T-helper 1 cell treated with Interleukin-12 subunit alpha and Interleukin-12 subunit beta and Interleukin-4 antibody, amounts not matched to agents 30 μg/mL and 1 μg/mL, for 36 hours (primary cell): ENCODE results near the gene CFLAR.
"Not testable (repeated sequence)": the region's sequence is repeated elsewhere in the genome, so short reads cannot be mapped to it uniquely, and the experiment has no call there.

ENCODE experiments used
- H3K27ac Mint-ChIP-seq: one replicate; pipeline ENCODE4 v1.8.0; 2021; ENCODE audit warnings: mild to moderate bottlenecking, mixed read lengths
- H3K27me3 Mint-ChIP-seq: one replicate; pipeline ENCODE4 v1.8.0; 2021; ENCODE audit warnings: low read depth, mixed read lengths
- H3K36me3 Mint-ChIP-seq: one replicate; pipeline ENCODE4 v1.8.0; 2021; ENCODE audit warnings: low read depth, mixed read lengths
- H3K4me1 Mint-ChIP-seq: one replicate; pipeline ENCODE4 v1.8.0; 2021; ENCODE audit warnings: low read depth, mixed read lengths
- H3K4me3 Mint-ChIP-seq: one replicate; pipeline ENCODE4 v1.8.0; 2021; ENCODE audit warnings: mild to moderate bottlenecking, moderate library complexity, mixed read lengths
- H3K9me3 Mint-ChIP-seq: one replicate; pipeline ENCODE4 v1.8.0; 2021; ENCODE audit warnings: mixed read lengths

Gene CFLAR

DNA sequence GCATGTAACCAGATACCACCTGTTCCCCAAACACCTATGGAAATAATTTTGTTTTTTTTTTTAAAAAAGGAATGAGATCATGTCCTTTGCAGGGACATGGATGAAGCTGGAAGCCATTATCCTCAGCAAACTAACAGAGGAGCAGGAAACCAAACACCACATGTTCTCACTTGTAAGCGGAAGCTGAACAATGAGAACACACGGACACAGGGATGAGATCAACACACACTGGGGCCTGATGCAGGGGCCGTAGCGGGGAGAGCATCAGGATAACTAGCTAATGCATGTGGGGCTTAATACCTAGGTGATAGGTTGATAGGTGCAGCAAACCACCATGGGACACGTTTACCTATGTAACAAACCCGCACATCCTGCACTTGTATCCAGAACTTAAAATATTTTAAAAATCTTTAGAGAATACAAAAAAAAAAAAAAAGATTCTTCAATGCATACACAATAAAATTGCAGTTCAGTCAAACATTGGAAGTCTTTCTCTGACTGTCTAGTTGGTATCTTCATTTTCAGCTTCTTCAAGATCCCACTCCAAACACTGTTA, 55.4 kb downstream of the CFLAR start:
- Mint-ChIP-seq H3K4me1 (peaks cover 8% of the 10 kb centered on the region), H3K27ac (no peak overlapping the region), H3K36me3 (peaks cover 23% of the 10 kb centered on the region), H3K9me3 (peaks cover 8% of the 10 kb centered on the region), H3K4me3 (no peak overlapping the region), H3K27me3 (no peaks in the 10 kb centered on the region)

DNA sequence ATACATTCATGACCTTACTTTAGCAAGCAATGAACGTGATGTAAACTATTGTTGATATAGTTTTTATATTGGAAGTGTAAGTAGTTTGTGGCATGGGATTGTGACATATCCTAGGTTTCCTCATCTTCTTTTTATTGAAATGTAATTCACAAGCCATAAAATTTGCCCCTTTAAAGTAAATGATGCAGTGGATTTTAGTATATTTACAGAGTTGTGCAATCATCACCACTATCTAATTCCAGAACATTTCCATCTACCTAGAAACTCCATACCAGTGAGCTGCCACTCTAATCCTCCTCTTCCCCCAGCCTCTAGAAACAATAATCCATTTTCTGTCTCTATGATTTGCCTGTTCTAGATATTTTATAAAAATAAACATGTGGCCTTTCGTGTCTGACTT, 56.3 kb downstream of the CFLAR start:
- Mint-ChIP-seq H3K9me3 (peaks cover 8% of the 10 kb centered on the region), H3K4me3 (no peak overlapping the region), H3K4me1 (peaks cover 10% of the 10 kb centered on the region), H3K27me3 (no peaks in the 10 kb centered on the region), H3K27ac (no peak overlapping the region), H3K36me3 (peaks cover 15% of the 10 kb centered on the region)

DNA sequence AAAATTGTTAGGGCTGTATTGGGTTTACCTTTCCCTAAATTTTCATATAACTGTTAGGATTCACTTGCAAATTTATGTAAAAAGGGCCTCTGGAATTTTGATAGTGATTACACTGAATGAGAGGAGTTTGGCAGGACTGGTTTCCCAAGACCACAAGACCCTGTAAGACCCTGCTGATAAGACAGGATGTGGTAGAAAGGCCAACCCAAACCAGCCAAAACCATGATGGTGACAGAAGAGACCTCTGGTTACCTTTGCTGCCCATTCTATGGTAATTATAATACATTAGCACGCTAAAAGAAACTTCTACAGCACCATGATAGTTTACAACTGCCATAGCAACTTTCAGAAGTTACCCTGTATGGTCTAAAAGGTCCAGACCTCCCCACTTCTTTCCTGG, 58.7 kb downstream of the CFLAR start:
- Mint-ChIP-seq H3K9me3 (no peaks in the 10 kb centered on the region), H3K4me3 (no peak overlapping the region), H3K4me1 (peaks cover 13% of the 10 kb centered on the region), H3K27me3 (no peaks in the 10 kb centered on the region), H3K27ac (peak overlapping the region; percentile 8), H3K36me3 (no peaks in the 10 kb centered on the region)

DNA sequence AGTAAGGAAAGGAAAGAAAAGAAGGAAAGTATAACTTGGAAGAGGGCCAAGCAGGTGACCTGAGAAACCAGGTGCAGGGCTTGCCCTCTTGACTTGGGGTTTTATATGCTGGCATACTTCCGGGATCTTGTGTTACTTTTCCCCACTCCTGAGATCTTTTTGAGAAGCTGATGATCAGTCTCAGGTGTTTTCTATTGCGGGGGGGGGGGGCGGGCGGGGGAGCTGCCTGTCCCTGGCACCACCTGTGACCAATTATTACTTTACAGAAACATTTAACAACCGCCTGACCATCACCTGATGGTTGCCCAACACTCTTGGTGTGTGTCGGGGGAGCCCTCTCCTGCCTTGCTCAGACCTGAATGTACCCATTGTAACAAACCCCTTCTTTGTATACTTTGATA, 60.1 kb downstream of the CFLAR start:
- H3K4me1 Mint-ChIP-seq, result peaks cover 18% of the 10 kb centered on the region
- H3K27me3 Mint-ChIP-seq, result no peaks in the 10 kb centered on the region
- H3K36me3 Mint-ChIP-seq, result no peaks in the 10 kb centered on the region
- H3K27ac Mint-ChIP-seq, result no peak overlapping the region
- peaks cover 3% of the 10 kb centered on the region for H3K9me3 Mint-ChIP-seq
- no peak overlapping the region for H3K4me3 Mint-ChIP-seq

DNA sequence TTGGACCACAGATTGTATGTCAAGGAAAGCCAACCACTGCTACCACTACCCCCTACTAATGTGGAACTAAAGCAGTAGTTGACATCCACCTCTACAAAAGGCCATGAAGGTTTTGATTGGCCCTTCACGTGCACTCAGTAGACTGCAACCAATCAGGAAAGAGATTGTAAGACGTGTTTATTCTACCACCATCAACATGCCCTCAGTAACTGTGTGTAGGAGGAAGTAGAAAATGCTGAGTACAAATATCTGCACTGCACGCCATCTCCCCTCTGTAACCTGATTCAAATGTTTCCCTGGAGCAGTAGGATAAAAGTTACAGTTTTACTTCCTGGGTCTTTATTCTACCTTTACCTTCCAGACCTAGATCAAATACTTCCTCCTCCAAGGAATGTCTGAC, 64.0 kb downstream of the CFLAR start:
- Mint-ChIP-seq H3K27ac (no peak overlapping the region), H3K36me3 (peaks cover 6% of the 10 kb centered on the region), H3K4me1 (peaks cover 39% of the 10 kb centered on the region), H3K27me3 (no peaks in the 10 kb centered on the region), H3K9me3 (peaks cover 3% of the 10 kb centered on the region), H3K4me3 (no peak overlapping the region)

DNA sequence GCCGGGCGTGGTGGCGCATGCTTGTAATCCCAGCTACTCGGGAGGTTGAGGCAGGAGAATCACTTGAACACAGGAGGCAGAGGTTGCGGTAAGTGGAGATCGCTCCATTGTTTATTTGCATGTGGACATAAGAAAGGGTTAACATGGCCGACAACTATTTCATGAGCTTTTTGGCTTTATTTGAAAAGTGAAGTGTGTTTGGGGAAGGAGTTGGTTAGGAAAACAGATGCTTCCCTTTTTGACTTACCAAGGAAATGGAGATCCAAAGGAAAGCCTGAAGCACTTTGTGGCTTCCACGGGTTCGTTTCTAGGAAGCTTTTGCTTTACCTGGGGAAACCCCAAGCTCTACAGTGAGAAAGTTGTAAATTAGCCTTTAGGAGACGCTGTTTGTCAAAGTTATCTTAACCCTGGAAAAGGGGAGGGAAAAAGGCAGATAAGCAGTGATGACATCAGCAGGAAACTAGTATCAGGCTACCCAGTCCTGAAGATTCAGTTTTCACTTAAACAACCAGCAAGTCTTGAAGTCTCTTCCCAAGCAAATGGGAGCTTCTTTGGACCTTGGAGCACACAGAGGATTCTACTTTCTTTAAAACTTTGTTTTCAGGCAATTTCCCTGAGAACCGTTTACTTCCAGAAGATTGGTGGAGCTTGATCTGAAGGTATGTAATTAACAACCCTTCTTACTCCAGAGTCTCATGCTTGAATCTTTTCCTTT, 66.8 kb downstream of the CFLAR start, which contains the start of gene CASP10:
Gene CASP10 (plus strand): TSS at position 492 of the 715 bp plus-strand sequence. CDS start 2,637 bp downstream, outside the sequence.
- Mint-ChIP-seq H3K36me3 (peaks cover 25% of the 10 kb centered on the region), H3K4me3 (peak within 1 kb of the TSS; percentile 98), H3K4me1 (peaks cover 53% of the 10 kb centered on the region), H3K9me3 (peaks cover 3% of the 10 kb centered on the region), H3K27ac (peak within 1 kb of the TSS; percentile 98), H3K27me3 (no peaks in the 10 kb centered on the region)

DNA sequence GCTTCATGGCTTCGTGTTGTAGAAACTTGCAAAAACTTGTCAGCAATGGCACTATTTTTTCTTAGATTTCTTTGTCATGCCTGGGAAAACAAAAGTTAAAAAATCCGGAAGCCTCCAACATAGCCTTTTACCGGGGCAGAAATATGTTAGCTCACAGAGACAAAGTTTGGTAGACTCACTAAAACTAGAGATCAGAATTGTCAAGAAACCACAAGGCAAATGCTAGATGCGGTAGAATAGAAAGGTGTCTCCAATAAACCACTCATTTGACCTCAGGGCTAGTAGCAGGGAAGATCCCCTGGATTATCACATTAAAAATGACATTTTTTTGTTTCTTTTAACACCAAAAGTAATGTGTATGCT, 67.4 kb downstream of the CFLAR start:
- peaks cover 54% of the 10 kb centered on the region for H3K4me1 Mint-ChIP-seq
- H3K4me3 Mint-ChIP-seq, result peak overlapping the region; percentile 98
- peak overlapping the region; percentile 98 for H3K27ac Mint-ChIP-seq
- peaks cover 31% of the 10 kb centered on the region for H3K36me3 Mint-ChIP-seq
- H3K9me3 Mint-ChIP-seq, result peaks cover 5% of the 10 kb centered on the region
- no peaks in the 10 kb centered on the region for H3K27me3 Mint-ChIP-seq

DNA sequence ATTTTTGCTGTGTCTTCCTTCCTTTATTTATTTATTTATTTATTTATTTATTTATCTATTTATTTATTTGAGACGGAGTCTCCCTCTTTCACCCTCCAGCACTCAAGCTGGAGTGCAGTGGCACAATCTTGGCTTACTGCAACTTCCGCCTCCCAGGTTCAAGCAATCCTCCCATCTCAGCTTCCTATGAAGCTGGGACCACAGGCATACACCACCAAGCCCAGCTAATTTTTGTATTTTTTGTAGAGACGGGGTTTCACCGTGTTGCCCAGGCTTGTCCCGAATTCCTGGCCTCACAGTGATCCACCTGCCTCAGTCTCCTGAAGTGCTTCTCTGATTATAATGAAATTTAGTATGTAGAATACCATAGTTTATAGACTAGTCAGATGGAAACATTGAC, 67.9 kb downstream of the CFLAR start:
- not testable (repeated sequence) for H3K27me3 Mint-ChIP-seq, H3K9me3 Mint-ChIP-seq
- Mint-ChIP-seq H3K4me1 (peaks cover 57% of the 10 kb centered on the region), H3K4me3 (peak overlapping the region; percentile 98), H3K36me3 (peaks cover 34% of the 10 kb centered on the region), H3K27ac (peak overlapping the region; percentile 91)

DNA sequence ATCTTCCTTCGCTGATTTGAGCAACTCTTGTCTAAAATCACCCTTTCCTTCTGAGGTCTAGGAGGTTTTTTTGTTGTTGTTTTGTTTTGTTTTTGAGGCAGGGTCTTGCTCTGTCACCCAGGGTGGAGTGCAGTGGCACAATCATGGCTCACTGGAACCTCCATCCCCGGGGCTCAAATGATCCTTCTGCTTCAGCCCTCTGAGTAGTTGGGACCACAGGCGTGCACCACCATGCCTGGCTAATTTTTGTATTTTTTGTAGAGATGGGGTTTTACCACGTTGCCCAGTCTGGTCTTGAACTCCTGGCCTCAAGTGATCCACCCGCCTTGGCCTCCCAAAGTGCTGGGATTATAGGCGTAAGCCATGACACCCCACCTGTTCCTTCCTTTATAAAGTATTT, 68.3 kb downstream of the CFLAR start:
- H3K9me3 Mint-ChIP-seq, H3K27me3 Mint-ChIP-seq: not testable (repeated sequence)
- H3K4me1 Mint-ChIP-seq, result peaks cover 57% of the 10 kb centered on the region
- H3K36me3 Mint-ChIP-seq, result peaks cover 34% of the 10 kb centered on the region
- H3K27ac Mint-ChIP-seq, result peak overlapping the region; percentile 91
- H3K4me3 Mint-ChIP-seq, result peak overlapping the region; percentile 98

DNA sequence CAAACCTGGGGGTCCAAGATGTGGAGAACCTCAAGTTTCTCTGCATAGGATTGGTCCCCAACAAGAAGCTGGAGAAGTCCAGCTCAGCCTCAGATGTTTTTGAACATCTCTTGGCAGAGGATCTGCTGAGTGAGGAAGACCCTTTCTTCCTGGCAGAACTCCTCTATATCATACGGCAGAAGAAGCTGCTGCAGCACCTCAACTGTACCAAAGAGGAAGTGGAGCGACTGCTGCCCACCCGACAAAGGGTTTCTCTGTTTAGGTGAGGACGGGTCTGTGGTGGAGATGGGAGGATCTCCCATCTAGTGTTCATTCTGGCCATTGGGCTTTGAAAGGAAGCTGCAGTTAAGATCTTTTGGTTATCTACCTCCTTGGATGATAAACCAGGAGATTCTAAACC, 69.9 kb downstream of the CFLAR start:
- Mint-ChIP-seq H3K36me3 (peaks cover 40% of the 10 kb centered on the region), H3K27ac (peak overlapping the region; percentile 36)

DNA sequence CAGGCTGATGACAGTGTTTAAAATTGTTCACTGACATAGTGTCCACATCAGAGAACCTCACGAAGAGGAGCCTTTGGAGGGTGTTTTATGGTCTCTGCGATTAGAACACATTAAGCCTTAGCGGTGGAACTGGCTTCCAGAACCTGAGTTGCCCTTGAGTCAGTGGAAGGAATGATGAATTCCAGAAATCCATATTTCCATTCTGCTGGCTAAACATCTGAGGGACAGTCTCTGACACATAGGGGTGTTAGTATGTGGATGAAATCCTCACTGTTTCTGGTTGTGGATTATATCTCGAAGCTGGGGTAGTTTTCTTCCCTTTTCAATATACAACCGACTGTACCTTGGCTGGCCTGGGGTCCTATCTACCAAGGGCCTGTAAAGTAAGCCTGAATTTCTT, 71.0 kb downstream of the CFLAR start:
- H3K27ac Mint-ChIP-seq, result no peak overlapping the region
- peaks cover 47% of the 10 kb centered on the region for H3K36me3 Mint-ChIP-seq
- H3K9me3 Mint-ChIP-seq, result peaks cover 4% of the 10 kb centered on the region
- no peaks in the 10 kb centered on the region for H3K27me3 Mint-ChIP-seq
- no peak overlapping the region for H3K4me3 Mint-ChIP-seq
- H3K4me1 Mint-ChIP-seq, result peaks cover 66% of the 10 kb centered on the region

More for the DNA sequence above, 69.9 kb downstream of the CFLAR start:
- peaks cover 4% of the 10 kb centered on the region for H3K9me3 Mint-ChIP-seq
- peak overlapping the region; percentile 98 for H3K4me3 Mint-ChIP-seq
- H3K27me3 Mint-ChIP-seq, result no peaks in the 10 kb centered on the region
- H3K4me1 Mint-ChIP-seq, result peaks cover 58% of the 10 kb centered on the region

DNA sequence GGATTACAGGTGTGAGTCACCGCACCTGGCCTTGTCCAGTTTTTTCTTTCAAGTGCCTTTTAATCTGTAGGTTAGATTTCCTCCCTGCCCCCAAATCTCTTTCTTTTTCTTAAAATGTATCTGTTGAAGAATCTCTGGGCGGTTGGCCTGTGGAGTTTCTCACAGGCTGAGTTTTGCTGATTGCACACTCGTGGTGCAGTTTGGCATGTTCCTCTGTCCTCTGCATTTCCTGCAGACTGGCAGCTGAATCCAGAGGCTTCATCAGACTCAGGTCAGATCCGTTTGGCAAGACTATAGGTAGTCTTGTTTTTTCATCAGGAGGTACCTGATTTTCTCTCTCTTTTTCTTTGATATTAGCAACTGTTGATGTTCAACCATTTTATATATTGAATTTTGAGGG, 72.5 kb downstream of the CFLAR start:
- Mint-ChIP-seq H3K9me3 (peaks cover 4% of the 10 kb centered on the region), H3K4me3 (no peak overlapping the region), H3K36me3 (peaks cover 48% of the 10 kb centered on the region), H3K4me1 (peaks cover 66% of the 10 kb centered on the region), H3K27ac (no peak overlapping the region), H3K27me3 (no peaks in the 10 kb centered on the region)

DNA sequence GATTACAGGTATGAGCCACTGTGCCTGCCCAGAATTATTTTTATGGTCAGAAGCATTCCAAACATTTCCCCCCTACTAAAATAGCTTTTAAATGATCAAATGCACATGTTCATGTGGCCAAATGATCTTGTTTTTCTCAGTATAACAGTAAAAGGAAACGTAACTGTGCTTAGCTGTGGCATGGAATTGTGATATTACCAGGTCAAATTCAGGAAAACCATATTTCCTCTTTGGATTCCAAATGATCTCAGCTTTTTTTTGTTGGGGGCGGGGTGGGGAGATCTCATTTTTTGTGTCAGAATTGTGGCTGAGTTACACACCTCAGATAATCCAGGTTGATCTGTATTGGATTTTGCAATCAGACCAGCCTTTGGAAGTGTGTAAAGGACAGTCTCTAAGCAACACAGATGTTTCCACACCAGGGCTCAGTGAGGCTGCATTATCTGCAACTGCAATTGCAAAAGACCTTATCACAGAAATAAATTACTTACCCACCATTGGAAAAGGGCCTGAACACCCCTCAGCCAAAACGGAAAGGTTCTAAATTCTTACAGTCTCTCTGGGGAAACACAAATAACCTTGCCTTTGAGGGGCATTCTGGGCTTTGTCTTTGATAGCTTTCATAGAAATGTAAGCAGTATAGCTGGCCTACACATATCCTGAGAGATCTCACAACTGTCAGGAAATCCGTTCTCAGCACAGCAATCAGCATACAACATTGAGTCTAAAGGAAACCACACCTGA, 75.3 kb downstream of the CFLAR start:
- Mint-ChIP-seq H3K27ac (peak overlapping the region; percentile 84), H3K4me3 (peak overlapping the region; percentile 55), H3K27me3 (no peaks in the 10 kb centered on the region), H3K36me3 (peaks cover 56% of the 10 kb centered on the region), H3K4me1 (peaks cover 56% of the 10 kb centered on the region), H3K9me3 (peaks cover 4% of the 10 kb centered on the region)

DNA sequence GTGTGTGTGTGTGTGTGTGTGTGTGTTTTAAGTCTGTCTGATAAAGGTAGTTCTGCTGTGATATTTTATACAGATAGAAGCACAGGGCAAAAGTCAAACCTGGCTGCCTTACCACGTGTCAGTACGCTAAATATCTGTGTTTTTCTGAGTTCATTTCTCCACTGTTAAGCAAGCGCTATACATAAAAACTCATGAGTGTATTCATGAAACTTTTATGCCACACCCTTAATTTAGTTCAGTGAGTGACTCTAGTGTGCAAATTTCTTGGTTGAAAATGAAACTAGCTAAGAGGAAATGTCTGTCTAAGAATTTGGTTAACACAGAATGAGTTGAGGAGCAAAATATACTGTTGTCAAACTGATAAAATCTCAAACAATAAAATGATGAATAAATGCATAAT, 78.1 kb downstream of the CFLAR start:
- Mint-ChIP-seq H3K9me3 (no peaks in the 10 kb centered on the region), H3K27ac (peak overlapping the region; percentile 62), H3K4me1 (peaks cover 47% of the 10 kb centered on the region), H3K27me3 (no peaks in the 10 kb centered on the region), H3K36me3 (peaks cover 55% of the 10 kb centered on the region), H3K4me3 (peak overlapping the region; percentile 43)

DNA sequence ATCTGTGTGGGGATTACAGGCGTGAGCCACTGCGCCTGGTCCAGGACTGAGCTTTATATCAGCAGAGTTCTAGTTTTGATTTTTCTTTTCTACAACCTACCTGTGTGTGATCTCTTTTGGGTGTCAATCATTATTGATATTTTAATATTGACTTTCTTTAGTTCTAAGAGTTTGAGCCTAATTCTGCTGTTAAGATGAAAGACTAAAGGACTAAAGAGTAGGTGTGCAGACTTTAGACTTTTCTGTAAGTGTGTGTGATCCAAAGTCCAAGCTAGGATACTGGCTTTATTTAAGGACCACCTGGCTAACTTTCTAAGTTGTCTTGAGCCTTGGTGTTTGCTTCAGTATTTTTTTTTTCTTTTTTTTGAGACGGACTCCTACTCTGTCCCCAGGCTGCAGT, 79.4 kb downstream of the CFLAR start:
- peaks cover 56% of the 10 kb centered on the region for H3K36me3 Mint-ChIP-seq
- no peaks in the 10 kb centered on the region for H3K27me3 Mint-ChIP-seq
- no peak overlapping the region for H3K27ac Mint-ChIP-seq
- H3K4me1 Mint-ChIP-seq, result peaks cover 44% of the 10 kb centered on the region
- H3K4me3 Mint-ChIP-seq, result no peak overlapping the region
- no peaks in the 10 kb centered on the region for H3K9me3 Mint-ChIP-seq
